Stimulated activated CD8-positive, alpha-beta memory T cell treated with anti-CD3 and anti-CD28 coated beads, Interleukin-12 subunit alpha, Interleukin-12 subunit beta, amount 100 ng/mL, for 4 hours (primary cell): ENCODE measurements around the gene VPS8.
"Not testable (repeated sequence)": the region's sequence is repeated elsewhere in the genome, so short reads cannot be mapped to it uniquely, and the experiment has no call there.

ENCODE experiments used
- DNase-seq: peaks from one replicate; pipeline ENCODE4 v3.0.0-alpha.2; 2020; ENCODE audit warnings: low read depth

The VPS8 gene

GRCh38 chr3:184982076-184982475 is 170.1 kb downstream of the VPS8 start:
- DNase-seq = no peak

DNA sequence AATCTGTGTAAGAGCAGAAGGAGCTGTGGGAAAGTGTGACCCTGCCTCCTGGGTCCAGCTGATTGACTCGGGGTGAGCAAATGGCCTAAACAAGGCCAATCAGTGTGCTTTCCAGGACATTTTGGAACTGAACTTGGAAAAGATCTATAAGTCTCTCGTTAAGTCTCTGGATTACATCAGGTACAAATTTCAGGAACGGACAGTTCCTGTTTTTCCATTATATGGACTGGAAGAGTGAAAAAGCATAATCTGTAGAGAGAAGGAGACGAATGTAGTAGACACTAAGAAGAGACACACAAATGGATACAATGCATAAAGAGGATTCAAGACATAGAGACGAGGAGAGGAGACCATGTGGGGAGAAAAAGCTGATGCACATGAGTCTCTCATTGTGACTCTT is 173.6 kb downstream of the VPS8 start:
- DNase-seq = no peak

DNA sequence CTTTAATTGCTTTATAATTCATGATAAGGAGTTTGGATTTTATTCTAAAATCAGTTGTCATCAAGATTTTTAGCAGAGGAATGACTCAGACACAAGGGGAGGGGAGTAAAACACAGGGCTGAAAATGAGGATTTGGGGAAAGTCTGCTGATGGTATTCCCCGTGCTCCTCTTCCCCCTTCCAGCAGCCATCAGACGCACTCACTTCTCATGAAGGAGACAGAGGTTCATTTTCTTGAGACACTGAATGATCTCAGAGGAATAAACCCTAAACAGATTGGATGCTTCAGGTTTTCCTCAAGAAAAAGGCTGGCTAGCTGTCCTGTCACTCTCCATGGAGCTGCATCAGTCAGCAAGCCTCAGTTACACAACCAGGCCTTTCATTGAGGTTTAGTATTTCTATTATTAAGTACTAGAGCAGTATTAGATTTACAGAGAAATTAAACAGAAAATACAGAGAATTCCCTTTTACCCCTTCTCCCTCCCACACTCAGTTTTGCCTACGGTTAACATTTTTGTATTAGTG is 174.5 kb downstream of the VPS8 start:
- no peak for DNase-seq

DNA sequence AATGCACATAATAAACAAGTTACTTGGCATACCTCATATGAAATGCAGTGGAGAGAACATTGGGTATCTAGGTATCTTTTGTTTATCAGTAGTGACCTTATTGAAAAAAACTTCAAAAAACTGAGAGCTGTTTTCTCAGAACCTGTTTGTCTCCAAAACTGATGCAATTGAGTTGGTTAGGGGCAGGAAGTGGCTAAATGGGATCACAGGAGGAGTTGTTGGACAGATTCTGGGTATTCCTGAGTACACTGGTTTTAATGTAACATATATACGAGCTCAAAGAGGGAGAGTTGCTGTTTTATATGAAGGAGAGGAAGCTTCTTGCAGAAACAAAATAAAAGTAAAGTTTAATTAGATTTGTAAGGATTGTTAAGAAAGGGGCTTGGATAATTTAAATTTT is 181.4 kb downstream of the VPS8 start:
- DNase-seq = no peak

GRCh38 chr3:185003876-185004275 is 191.9 kb downstream of the VPS8 start:
- DNase-seq = not testable (repeated sequence)

- DNase-seq = no peak
Observed at GRCh38 chr3:185009650-185010049, 197.7 kb downstream of the VPS8 start.

- not testable (repeated sequence) for DNase-seq
Observed at GRCh38 chr3:185017584-185017983, 205.6 kb downstream of the VPS8 start.

- not testable (repeated sequence) for DNase-seq
Observed at GRCh38 chr3:185017996-185018395, 206.0 kb downstream of the VPS8 start.

DNA sequence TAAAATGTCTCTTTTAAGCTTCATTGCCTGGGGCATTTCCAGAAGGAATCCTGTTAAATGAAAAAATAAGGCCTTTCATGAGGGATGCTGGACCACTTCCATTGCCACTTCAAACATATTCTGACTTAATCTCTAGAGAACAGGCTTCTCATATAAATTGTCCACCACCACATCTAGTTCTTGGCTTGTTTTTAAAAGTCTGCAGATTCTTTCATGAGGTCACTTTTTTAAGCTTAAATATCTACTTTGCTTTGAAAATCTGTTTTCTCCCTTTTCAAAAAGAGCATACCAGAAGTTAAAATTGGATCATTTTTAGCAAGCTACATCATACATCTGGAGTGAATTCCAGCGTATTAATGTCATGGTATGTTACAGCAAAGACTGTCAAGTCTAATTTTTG is 209.3 kb downstream of the VPS8 start:
- DNase-seq = no peak

GRCh38 chr3:185024406-185024805 is 212.4 kb downstream of the VPS8 start:
- no peak for DNase-seq

DNA sequence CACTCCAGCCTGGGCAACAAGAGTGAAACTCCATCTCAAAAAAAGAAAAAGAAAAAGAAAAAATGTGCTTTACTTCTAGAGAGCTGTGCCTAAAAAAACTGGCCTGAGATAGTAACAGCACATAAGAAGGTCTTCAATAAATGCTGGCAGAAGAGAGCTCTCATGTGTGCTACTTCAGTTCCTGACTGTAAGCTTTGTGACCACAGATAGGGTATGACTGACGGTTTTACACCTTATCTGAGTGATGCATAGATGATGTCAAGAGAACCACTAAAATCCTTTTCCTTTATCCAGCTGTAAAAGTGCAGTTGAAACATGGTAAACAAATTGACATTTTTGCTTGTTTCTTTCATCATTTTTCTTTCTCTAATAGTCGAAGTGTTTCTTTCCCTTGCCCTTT is 213.0 kb downstream of the VPS8 start:
- no peak for DNase-seq

GRCh38 chr3:185028121-185028520 is 216.2 kb downstream of the VPS8 start:
- DNase-seq = no peak

DNA sequence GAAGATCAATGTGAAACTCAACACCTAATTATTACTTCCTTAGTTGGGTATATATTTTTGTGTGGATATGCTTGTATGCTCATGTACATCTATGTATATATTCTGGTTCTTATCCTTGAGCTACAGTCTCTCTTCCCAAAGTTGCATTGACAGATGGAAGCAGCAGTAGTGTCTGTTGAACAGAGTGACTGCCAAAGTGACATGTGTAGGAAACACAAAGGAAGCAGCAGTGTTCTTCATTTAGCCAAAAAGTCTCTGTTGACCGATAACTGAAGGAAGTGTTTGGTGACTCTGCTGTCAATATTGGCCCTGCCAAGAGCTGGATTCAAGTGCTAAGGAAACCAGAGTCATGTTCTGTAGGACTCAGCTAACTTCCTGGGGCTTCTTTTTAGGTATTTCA is 217.1 kb downstream of the VPS8 start:
- no peak for DNase-seq

GRCh38 chr3:185030399-185030798 is 218.4 kb downstream of the VPS8 start:
- no peak for DNase-seq

DNA sequence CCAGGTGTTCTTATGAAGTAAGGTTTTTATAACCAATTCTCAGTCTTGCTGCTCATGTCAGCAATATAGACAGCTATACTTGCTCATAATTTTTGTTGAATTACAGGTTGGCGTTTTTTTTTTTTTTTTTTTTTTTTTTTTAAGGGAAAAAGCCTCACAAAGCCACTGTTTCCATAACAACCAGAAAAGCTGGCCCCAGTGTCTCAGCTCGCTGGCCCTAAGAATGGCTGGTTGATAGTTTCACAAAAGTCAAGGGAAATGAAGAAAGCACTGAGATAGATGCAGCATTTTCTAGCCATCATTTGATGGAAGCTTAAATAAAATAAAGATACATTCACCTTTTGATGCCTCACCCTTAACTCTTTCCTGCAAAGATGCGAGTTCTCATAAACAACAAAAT is 219.0 kb downstream of the VPS8 start:
- DNase-seq = no peak

- no peak for DNase-seq
Observed at GRCh38 chr3:185037801-185038200, 225.8 kb downstream of the VPS8 start.

GRCh38 chr3:185040425-185040824 is 228.5 kb downstream of the VPS8 start:
- no peak for DNase-seq

GRCh38 chr3:185041540-185041939 is 229.6 kb downstream of the VPS8 start:
- no peak for DNase-seq

GRCh38 chr3:185042312-185043050 is 230.5 kb downstream of the VPS8 start:
- DNase-seq = no peak

- no peak for DNase-seq
Observed at GRCh38 chr3:185046164-185046515, 234.2 kb downstream of the VPS8 start.

DNA sequence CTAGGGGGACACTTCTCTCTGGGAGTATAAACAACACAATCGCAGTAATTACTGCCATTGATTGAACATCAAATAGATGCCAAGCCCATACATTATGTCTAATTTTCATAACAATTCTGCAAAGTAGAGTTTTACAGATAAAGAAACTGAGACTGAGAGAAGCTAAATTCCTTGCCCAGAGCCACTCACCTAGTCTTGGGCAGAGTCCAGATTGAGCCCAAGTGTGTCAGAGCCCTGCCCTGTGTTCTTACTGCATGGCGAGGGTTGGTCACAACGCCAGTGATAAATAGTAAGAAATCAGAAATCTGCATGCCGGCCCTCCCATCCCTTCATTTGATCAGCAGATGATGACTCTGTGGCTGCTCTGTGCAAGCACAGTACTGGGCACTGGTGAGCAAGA is 234.6 kb downstream of the VPS8 start:
- DNase-seq = no peak

- DNase-seq = no peak
Observed at GRCh38 chr3:185049710-185050109, 237.7 kb downstream of the VPS8 start.

GRCh38 chr3:185051801-185052200 is 239.8 kb downstream of the VPS8 start:
- DNase-seq = no peak

DNA sequence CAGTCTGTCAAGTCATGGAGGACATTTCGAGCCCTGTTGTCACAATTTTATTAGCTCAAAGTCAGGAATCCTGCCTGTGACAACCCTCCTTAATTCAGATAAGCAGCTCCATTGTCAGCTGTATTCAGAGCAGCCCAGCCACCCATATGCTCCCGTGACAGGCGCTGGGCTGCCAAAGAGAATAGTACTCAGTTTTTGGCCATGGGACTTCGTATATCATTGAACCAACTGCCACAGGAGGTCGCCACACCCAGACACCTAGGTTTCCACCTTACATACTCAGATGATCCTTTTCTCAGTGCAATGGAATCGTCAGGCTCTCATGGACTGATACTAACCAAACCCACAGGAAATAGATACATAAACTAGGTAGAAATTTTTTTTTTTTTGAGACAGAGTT is 240.7 kb downstream of the VPS8 start:
- no peak for DNase-seq
